WTC11 (cell line): ENCODE measurements around the gene IRS1. TPM values are rescaled to one million over a fixed set of nuclear protein-coding genes. Genes with fewer than 3 reads are reported as not detected.
A peak's percentile ranks its signal among the peaks of the same experiment; 100 is the strongest.

Experiments used
- ATAC-seq: fragments of 200-7000 bp; cut with Tn5 transposase; 2 replicates; pipeline ENCODE4 v1.10.0; 2021; ENCODE audit warnings: mild to moderate bottlenecking, moderate library complexity
- CTCF ChIA-PET: fragments of 300-600 bp; sonication (Branson Sonifier 250); formaldehyde crosslinking; loops from one replicate; lab custom pipeline; 2021; ENCODE audit warnings: antibody characterized with exemption; lab: Charles Lee
- POLR2A ChIA-PET: fragments of 350-600 bp; sonication (Branson Sonifier 250); formaldehyde crosslinking; loops from one replicate; lab custom pipeline; 2021; ENCODE audit warnings: antibody characterized with exemption; lab: Charles Lee
- DNase-seq: peaks from one replicate; pipeline ENCODE4 v3.0.0; 2021; ENCODE audit warnings: low spot score
- H3K27ac Mint-ChIP-seq: 2 replicates; pipeline ENCODE4 v1.8.0; 2021; ENCODE audit warnings: mixed read lengths
- H3K27me3 Mint-ChIP-seq: 2 replicates; pipeline ENCODE4 v1.8.0; 2021; ENCODE audit warnings: low read depth, mild to moderate bottlenecking, moderate library complexity, mixed read lengths
- H3K36me3 Mint-ChIP-seq: 2 replicates; pipeline ENCODE4 v1.8.0; 2021; ENCODE audit warnings: mixed read lengths
- H3K4me1 Mint-ChIP-seq: 2 replicates; pipeline ENCODE4 v1.8.0; 2022; ENCODE audit warnings: mixed read lengths
- H3K4me3 Mint-ChIP-seq: 2 replicates; pipeline ENCODE4 v1.8.0; 2021; ENCODE audit warnings: mild to moderate bottlenecking, moderate library complexity, mixed read lengths
- H3K9me3 Mint-ChIP-seq: 2 replicates; pipeline ENCODE4 v1.8.0; 2021; ENCODE audit warnings: mixed read lengths
- CREB1 ChIP-seq: sonication (generic); formaldehyde crosslinking; IDR thresholded peaks from 2 replicates; pipeline ENCODE4 v1.8.0; 2023; ENCODE audit warnings: mild to moderate bottlenecking, missing genetic modification reagents
- ERG ChIP-seq: fragments of 250-450 bp; sonication (Bioruptor Pico); IDR thresholded peaks from 2 replicates; pipeline ENCODE4 v1.8.0; 2021; ENCODE audit warnings: mild to moderate bottlenecking
- ESRRA ChIP-seq: sonication (generic); formaldehyde crosslinking; IDR thresholded peaks from 2 replicates; pipeline ENCODE4 v1.8.1; 2022; ENCODE audit warnings: mild to moderate bottlenecking, missing genetic modification reagents, borderline replicate concordance
- JAZF1 ChIP-seq: fragments of 250-450 bp; sonication (Bioruptor Pico); IDR thresholded peaks from 2 replicates; pipeline ENCODE4 v1.9.0; 2021; ENCODE audit warnings: moderate library complexity, mild to moderate bottlenecking, inconsistent platforms
- JUN ChIP-seq: sonication (generic); formaldehyde crosslinking; IDR thresholded peaks from 2 replicates; pipeline ENCODE4 v1.8.0; 2023; ENCODE audit warnings: mild to moderate bottlenecking, missing genetic modification reagents
- ZBTB21 ChIP-seq: sonication (generic); formaldehyde crosslinking; IDR thresholded peaks from 2 replicates; pipeline ENCODE4 v1.8.1; 2023; ENCODE audit warnings: mild to moderate bottlenecking, missing genetic modification reagents, borderline replicate concordance
- ZNF138 ChIP-seq: sonication (generic); formaldehyde crosslinking; conservative IDR thresholded peaks from 2 replicates; pipeline ENCODE4 v1.8.1; 2022; ENCODE audit warnings: mild to moderate bottlenecking, moderate library complexity, missing genetic modification reagents
- ZNF416 ChIP-seq: fragments of 250-450 bp; sonication (Bioruptor Pico); IDR thresholded peaks from 2 replicates; pipeline ENCODE4 v1.9.0; 2021; ENCODE audit warnings: mild to moderate bottlenecking, inconsistent platforms
- ZNF423 ChIP-seq: fragments of 250-450 bp; sonication (Bioruptor Pico); IDR thresholded peaks from 2 replicates; pipeline ENCODE4 v2.1.2; 2022; ENCODE audit warnings: mild to moderate bottlenecking, moderate library complexity
- ZNF532 ChIP-seq: fragments of 250-450 bp; sonication (Bioruptor Pico); IDR thresholded peaks from 2 replicates; pipeline ENCODE4 v1.9.0; 2021; ENCODE audit warnings: mild to moderate bottlenecking, borderline replicate concordance
- total RNA-seq: library from RNA; stranded (reverse); gene quantifications from 3 replicates; pipeline ENCODE4 v1.2.3, GENCODE V29; 2021
- TF ChIP-seq, protein P1 (sequence below): fragments of 200-600 bp; IDR thresholded peaks from 2 replicates; pipeline ENCODE4 v1.8.0; 2022; ENCODE audit warnings: antibody characterized with exemption
- TF ChIP-seq, protein P2 (sequence below): sonication (generic); formaldehyde crosslinking; IDR thresholded peaks from 2 replicates; pipeline ENCODE4 v1.8.1; 2023; ENCODE audit warnings: mild to moderate bottlenecking, missing genetic modification reagents
- TF ChIP-seq, protein P3 (sequence below): sonication (generic); formaldehyde crosslinking; IDR thresholded peaks from 2 replicates; pipeline ENCODE4 v1.8.1; 2023; ENCODE audit warnings: mild to moderate bottlenecking, moderate library complexity, missing genetic modification reagents

IRS1 gene
- total RNA-seq, 1 experiment from 2014 or later, result 22.9 TPM

- TF ChIP-seq, protein P1, sequence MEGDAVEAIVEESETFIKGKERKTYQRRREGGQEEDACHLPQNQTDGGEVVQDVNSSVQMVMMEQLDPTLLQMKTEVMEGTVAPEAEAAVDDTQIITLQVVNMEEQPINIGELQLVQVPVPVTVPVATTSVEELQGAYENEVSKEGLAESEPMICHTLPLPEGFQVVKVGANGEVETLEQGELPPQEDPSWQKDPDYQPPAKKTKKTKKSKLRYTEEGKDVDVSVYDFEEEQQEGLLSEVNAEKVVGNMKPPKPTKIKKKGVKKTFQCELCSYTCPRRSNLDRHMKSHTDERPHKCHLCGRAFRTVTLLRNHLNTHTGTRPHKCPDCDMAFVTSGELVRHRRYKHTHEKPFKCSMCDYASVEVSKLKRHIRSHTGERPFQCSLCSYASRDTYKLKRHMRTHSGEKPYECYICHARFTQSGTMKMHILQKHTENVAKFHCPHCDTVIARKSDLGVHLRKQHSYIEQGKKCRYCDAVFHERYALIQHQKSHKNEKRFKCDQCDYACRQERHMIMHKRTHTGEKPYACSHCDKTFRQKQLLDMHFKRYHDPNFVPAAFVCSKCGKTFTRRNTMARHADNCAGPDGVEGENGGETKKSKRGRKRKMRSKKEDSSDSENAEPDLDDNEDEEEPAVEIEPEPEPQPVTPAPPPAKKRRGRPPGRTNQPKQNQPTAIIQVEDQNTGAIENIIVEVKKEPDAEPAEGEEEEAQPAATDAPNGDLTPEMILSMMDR, result no peak
- TF ChIP-seq, protein P2, sequence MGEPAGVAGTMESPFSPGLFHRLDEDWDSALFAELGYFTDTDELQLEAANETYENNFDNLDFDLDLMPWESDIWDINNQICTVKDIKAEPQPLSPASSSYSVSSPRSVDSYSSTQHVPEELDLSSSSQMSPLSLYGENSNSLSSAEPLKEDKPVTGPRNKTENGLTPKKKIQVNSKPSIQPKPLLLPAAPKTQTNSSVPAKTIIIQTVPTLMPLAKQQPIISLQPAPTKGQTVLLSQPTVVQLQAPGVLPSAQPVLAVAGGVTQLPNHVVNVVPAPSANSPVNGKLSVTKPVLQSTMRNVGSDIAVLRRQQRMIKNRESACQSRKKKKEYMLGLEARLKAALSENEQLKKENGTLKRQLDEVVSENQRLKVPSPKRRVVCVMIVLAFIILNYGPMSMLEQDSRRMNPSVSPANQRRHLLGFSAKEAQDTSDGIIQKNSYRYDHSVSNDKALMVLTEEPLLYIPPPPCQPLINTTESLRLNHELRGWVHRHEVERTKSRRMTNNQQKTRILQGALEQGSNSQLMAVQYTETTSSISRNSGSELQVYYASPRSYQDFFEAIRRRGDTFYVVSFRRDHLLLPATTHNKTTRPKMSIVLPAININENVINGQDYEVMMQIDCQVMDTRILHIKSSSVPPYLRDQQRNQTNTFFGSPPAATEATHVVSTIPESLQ (CRISPR knock-in tag), result no peak
- TF ChIP-seq CREB1 (CRISPR knock-in tag), result no peak
- no peak for TF ChIP-seq ESRRA (CRISPR knock-in tag)
- no peak for TF ChIP-seq ZNF423
- no peak for TF ChIP-seq JAZF1 (CRISPR knock-in tag)
- TF ChIP-seq ZNF138, result no peak
Observed at GRCh38 chr2:226790431-226790830, 9.2 kb downstream of the IRS1 start (continued).

DNA sequence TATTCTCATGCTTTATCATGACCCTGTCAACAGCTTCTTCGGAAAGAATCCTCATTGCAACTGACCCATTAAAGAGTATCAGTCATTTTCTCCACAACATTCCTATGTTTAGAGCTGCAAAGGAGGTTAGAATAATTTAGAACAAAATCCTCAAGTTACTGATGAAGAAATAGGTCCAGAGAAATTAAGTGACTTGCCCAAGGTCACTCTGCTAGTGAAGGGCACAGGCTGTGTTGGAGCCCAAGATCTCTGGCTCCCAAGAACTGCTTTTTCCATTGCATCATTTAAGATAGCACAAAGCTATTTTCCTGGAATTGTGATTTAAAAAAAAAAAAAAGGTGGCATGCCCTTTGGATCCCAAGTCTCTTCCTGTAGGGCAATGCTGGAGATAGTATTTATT lies 9.6 kb downstream of the IRS1 start:
- ATAC-seq (no peak), DNase-seq (no peak)
- Mint-ChIP-seq H3K27ac (no peak overlapping the region), H3K36me3 (peaks cover 17% of the 10 kb centered on the region), H3K4me1 (peaks cover 52% of the 10 kb centered on the region), H3K4me3 (peak overlapping the region; percentile 36; the same call in 1 of the 2 replicates), H3K9me3 (peaks cover 7% of the 10 kb centered on the region), H3K27me3 (no peaks in the 10 kb centered on the region)
- ChIA-PET POLR2A (interaction anchor here (1.6 kb wide), 1 partner anchor 9 kb away, joined by 7 read pairs; the partner anchor contains the start of gene IRS1), CTCF (no interaction called here)
- no peak for TF ChIP-seq ZBTB21
- TF ChIP-seq ERG (CRISPR knock-in tag), result no peak
- TF ChIP-seq JUN, result no peak
- no peak for TF ChIP-seq JAZF1 (CRISPR knock-in tag)
- TF ChIP-seq, protein P3, sequence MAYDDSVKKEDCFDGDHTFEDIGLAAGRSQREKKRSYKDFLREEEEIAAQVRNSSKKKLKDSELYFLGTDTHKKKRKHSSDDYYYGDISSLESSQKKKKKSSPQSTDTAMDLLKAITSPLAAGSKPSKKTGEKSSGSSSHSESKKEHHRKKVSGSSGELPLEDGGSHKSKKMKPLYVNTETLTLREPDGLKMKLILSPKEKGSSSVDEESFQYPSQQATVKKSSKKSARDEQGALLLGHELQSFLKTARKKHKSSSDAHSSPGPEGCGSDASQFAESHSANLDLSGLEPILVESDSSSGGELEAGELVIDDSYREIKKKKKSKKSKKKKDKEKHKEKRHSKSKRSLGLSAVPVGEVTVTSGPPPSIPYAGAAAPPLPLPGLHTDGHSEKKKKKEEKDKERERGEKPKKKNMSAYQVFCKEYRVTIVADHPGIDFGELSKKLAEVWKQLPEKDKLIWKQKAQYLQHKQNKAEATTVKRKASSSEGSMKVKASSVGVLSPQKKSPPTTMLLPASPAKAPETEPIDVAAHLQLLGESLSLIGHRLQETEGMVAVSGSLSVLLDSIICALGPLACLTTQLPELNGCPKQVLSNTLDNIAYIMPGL, result no peak
- TF ChIP-seq ZNF532 (CRISPR knock-in tag), result no peak
- TF ChIP-seq ZNF416, result no peak
